ENCODE results near the gene DOCK8.
"Not testable (repeated sequence)": the region's sequence is repeated elsewhere in the genome, so short reads cannot be mapped to it uniquely, and the experiment has no call there.

The DOCK8 gene

DNA sequence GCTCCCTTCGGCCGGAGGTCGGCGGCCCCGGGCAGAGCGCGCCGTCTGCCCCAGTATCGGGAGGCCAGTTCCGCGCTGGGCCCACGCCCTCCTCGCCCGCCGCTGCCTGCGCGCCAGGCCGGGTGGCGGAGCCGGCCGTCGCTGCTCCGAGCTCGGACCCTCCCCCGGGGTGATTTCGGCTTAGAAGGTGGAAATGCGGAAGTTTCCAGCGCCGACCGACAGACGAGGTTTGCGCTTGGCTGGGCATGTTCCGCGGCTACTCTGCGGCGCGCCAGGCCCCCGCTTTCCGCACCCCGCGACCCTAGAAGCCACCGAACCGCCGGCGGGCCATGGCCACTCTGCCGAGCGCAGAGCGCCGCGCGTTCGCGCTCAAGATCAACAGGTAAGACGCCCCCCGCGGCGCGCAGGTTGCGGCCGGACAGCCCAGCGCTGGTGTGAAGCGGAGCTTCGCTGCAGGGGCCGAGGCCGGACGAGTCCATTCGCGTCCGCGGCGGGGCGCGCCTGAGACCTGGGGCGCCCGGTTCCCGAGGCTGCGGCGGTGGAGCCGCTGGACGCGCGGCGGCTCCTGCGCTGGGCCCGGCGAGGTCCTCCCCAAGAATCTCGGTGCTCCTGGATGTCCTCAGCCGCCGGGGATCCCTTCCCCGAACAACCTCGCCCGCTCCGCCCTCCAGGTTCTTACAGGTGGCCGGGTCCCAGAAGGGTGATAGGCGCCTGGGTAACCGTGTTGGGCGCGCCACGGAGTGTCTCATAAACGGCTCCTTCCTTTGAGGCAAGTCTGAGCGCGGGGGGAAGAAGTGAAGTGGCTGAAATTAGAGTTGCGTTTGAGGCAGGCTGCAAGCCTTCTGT is at the start of gene DOCK8:
Gene DOCK8, plus strand, starts transcription at position 218 of the 846 bp plus-strand sequence. Its CDS starts 112 bp downstream, at position 330.
- DNase-seq: peak; percentile 14

DNA sequence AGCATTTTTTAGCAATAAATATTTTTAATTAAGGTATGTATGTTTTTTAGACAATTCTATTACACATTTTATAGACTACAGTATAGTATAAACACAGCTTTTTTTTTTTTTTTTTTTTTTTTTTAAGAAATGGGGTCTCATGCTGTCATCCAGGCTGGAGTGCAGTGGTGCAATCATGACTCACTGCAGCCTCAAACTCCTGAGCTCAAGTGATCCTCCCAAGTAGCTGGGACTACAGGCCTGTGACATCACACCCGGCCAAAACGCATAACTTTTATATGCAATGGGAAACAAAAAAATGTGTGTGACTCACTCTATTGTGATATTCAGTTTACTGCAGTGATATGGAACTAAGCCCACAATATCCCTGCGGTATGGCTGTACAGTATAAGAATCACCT is 44.9 kb upstream of the DOCK8 start:
- DNase-seq: not testable (repeated sequence)

DNA sequence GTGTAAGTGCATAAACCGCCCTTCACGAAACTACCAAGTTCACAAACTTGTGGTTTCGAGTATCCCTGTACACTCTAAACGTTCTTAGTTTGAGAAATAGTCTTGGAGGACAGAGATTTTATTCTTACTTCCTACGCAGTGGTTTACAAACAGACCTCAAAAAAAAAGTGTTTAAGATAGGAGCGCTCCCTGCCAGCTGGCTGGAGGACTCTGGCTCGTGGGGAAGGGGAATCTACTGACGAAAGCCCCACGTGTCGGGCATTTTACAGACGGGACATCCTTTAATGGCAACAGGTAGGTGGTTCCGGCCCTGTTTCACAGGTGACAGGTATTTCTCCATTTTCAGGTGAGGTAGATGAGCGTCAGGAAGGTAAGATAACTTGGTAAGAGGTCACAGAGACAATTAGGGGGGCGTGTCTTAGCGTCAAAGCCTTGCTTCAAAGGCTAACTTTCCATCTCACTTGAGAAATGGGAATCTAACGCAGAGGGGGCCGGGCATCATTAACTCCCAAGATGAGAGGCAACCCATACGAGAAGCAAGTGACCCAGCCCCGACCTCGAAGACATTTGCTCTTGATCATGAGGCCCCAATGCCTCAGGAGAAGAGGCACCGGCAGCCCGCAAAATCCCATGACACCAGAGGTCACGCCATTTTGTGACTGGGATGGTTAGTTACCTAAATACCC is 36.4 kb upstream of the DOCK8 start:
- not testable (repeated sequence) for DNase-seq

DNA sequence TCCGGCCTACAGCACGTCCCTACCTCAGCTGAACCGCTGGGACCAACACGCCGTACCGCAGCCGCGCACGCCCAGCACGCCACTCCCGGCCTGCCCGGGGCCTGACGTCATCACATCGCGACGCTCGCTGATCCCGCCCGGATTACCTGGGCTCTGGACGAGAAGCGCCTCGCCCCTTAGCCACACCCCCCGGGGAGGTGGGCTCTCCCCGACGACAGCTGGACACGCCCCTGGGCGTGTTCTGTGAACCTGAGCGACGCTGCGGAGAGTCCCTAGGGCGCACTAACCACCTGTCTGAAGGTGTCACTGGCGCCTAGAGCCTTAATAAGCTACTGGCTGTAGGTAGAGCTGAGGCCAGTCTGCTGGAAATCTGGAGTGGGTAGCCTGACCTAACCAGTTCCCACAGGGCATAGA is 35.7 kb upstream of the DOCK8 start, which contains the start of gene ZNG1A:
Gene ZNG1A, minus strand, starts transcription at position 87 of the 414 bp plus-strand sequence. CDS start 87 bp downstream, outside the sequence.
- DNase-seq: peak; percentile 91

DNA sequence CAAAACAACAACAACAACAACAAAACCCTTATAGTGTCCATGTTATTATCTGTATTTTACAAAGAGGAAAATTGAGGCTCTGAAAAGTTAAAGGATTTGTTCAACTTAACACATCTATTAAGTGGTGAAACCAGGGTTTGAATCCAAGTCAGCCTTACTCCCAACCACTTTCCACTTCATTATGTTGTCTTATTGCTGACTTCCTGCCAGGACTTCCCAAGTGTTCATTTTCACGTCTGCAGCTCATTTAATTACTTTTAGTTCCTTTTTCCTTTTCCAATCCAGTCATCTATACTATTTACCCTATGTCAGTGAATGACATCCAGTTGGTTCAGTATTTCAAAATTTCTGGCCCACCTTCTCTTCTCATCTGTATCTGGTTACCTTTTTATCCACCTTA is 15.1 kb upstream of the DOCK8 start:
- not testable (repeated sequence) for DNase-seq

DNA sequence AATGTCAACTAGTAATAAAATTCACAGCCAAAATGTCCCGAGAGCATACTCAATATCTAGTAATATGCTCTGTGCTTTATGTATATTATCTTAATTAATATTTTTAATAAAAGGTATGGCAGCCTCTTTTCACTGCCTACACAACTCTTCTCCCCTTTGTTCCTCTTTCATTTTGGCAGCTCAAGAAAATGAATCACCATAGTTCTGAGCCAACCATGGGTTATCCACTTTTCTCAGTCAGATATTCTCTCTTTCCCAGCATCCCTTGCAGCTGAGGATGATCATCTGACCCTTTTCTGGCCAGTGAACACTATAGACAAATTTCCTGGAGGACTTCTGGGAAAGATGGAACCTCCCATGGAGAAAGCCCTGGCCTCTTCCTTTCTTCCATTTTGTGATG is 8.2 kb upstream of the DOCK8 start:
- DNase-seq: no peak

DNA sequence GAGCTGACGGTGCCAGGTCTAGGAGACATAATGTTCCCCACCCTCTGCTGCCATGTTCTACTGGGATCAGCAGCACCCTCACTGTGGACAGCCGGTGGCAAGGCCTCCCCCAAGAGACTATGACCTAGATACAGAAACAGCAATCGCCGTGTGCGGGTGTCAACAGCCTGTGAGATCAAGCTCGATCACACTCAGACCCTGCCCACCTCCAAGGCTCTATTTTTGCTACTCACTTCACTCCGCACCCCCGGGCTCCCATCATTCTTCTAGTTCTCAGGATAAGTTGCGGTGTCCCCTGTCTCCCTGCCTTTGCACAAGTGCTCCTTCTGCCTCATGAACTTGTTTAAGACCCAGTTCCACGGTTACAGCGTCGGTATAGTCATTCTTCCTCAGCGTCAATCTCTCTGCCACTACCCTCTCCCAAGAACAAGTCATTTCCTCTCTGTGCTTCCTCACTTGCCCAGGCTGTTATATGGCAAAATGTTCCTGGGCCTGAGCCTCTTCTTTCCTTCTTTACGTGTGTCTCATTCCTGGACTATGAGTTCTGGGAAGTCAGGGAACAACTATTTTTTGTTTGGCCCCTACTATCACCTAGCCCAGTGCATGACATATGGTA is 5.4 kb upstream of the DOCK8 start:
- no peak for DNase-seq

DNA sequence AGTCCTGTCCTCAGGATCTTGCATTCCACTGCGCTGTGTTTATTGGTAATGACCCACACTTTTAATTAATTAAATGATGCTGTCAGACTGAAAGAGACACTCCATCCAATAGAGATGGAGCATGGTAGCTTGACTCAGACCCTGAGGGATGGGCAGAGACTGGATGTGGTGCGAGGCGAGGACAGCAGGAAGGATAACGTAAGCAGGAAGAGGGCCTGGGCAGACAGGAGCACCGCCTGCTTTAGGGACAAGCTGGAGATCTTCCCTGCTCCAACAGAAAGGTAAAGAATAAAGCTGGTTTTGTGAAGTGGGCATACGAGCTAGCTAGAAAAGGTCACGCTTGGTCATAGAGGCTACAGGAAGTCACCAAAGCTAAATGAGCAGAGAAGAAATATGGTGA is 3.6 kb upstream of the DOCK8 start:
- no peak for DNase-seq

DNA sequence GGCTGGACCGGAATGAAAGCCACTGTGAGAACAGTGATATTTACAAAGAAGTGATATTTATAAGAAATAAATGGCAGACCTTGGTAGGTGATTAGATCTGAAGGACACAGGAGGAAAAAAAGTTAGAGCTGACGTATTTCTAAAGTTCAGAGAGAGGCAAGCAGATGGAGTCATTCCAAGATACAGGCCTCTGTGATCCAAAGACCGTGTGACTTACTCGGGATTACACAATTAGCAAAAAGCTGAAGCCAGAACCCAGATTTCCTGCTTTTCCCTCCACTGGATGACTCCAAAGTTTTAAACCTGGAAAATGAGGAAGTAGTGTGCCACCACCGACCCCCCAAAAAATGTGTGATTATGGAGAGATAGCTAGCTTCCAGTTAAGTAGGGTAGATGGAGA is 3.1 kb upstream of the DOCK8 start:
- DNase-seq: no peak

DNA sequence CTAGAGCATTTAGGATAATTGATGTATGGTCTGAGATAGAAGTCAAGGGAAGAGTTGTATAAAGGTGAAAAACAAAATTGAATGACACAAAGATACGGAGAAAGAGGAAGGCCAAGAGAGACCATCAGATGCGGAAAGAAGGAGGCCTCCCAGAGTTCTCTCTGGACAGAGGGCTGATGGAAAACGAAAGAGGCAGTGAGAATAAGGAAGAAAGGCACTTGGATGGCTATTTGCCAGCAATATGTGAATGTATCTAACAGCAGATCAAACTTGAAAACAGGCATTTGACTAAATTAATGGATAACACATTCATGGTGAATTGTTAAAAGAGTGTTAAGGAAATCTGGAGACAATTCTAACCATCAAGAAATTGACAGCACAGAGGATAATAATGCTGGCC is 2.4 kb upstream of the DOCK8 start:
- DNase-seq: no peak

DNA sequence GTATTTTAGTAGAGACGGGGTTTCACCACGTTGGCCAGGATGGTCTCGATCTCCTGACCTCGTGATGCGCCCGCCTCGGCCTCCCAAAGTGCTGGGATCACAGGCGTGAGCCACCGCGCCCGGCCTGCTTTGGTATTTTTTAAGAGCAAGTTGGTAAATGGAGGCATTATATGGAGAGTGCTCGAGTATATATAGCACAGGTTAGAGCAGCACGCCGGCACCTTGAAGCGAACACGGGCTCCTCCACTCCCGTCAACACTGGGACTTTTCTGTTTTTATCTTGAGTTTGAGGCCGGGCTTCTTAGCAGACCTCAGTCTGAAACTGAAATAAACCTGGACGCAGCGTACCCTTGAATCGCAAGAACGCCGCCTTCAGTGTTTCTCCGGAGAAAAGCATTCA is 764 bp upstream of the DOCK8 start:
- not testable (repeated sequence) for DNase-seq

DNA sequence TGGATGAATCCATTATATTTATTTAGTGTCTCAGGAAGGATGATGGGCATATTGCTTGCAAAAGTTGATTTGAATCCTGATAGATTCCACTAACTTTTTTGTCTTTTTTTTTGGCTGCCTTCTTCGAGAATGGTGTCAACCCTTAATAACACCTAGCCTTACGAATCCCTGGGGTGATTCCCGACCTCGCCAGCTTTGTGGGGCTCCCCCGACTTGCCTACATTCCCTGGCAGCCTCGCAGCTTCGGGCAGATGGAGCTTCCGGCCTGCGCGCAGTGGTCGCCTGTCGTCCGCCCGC is 366 bp upstream of the DOCK8 start:
- no peak for DNase-seq

DNA sequence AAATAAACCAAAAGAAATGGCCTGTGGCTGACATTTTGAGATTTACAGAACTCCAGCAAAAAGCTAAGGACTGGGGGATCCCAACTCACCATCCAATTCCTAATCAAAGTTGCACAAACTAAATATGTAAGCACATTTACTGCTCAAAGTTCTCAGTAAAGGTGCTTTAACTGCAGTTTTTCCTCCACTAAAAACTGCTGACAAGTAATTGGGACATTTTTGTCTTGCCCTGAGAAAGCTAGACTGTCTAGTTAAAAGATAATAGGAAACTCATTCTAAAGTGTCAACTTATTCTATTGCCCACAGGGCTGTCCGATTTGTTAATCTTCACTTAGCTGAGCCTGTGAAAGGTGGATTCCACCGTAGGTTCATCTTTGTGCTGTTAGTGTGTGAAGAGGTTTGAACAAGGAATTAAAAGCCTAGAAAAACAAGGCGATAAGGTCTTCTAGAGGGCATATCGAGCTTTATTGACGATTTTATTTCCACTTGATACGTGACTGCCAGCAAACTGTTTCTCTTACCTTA is 1.0 kb downstream of the DOCK8 start:
- no peak for DNase-seq

DNA sequence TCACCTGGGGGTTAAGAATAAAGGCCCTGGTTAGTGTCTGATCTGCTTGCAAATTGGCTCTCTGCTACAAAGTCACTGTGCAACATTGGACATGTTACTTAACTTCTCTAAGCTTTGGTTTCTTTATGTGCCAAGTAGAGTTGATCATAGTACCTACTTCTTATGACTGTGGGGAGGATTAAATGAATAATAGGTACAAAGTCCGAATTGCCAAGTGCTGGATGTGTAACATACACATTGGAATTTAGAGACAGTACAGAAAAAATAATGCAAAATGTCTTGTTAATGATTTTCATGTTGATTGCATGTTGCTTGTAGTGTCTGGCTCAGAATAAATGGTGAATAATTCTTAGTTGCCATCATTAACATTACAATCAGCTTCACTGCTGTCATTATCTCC is 2.2 kb downstream of the DOCK8 start:
- no peak for DNase-seq

DNA sequence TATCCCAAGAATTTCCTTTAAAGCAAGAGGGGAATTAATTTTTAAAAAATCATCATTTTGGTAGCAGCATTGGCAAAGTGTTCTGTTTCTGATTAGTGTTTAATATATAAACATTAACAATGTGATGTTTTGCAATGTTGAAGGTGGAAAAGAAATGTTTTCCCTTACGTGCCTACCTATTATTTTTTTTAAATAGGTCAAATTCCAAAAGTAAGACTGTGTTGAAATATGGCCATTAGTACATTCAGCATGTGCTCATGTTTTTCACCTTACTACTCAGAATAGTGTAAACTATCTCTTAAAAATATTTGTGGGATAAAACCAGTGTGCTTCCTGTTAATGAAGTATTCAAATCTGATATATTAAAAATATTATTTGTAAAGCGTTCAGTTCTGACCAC is 3.3 kb downstream of the DOCK8 start:
- DNase-seq: no peak

DNA sequence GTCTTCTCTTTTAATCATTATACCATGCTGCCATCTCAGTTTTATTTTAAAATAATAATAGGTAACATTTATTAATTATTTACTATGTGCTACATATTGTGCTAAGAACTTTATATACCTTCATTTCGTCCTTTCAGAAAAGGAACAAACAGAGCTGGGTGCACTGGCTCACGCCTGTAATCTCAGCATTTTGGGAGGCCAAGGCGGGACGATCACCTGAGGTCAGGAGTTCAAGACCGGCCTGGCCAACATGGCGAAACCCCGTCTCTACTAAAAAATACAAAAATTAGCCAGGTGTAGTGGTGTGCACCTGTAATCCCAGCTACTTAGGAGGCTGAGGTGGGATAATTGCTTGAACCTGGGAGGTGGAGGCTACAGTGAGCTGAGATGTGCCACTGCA is 4.4 kb downstream of the DOCK8 start:
- DNase-seq: not testable (repeated sequence)

DNA sequence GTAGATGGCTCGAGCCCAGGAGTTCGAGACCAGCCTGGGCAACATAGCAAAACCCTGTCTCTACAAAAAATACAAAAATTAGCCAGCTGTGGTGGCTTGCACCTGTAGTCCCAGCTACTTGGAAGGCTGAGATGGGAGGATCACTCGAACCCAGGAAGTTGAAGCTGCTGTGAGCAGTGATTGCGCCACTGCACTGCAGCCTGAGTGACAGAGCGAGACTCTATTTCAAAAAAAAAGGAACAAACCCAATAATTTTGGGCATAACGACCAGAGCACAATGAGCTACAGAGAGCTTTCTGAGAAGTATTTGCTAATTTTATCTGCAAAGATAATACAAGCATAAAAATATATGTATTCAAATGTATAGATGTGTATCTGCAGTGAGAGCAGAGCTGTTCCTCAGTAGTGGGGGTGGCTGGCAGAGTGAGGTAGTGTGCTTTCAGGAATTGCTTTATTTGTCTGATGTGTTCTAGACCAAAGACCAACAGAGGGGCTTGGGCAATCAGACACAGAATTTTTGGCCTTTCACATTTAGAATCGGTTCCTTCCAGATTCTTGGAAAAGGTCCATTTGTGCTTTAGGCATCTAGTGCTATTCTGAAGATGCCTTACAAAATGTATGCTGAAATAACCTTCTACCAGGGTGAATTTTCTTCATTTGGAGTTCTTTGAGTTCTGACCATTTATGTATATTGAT is 5.2 kb downstream of the DOCK8 start:
- no peak for DNase-seq

DNA sequence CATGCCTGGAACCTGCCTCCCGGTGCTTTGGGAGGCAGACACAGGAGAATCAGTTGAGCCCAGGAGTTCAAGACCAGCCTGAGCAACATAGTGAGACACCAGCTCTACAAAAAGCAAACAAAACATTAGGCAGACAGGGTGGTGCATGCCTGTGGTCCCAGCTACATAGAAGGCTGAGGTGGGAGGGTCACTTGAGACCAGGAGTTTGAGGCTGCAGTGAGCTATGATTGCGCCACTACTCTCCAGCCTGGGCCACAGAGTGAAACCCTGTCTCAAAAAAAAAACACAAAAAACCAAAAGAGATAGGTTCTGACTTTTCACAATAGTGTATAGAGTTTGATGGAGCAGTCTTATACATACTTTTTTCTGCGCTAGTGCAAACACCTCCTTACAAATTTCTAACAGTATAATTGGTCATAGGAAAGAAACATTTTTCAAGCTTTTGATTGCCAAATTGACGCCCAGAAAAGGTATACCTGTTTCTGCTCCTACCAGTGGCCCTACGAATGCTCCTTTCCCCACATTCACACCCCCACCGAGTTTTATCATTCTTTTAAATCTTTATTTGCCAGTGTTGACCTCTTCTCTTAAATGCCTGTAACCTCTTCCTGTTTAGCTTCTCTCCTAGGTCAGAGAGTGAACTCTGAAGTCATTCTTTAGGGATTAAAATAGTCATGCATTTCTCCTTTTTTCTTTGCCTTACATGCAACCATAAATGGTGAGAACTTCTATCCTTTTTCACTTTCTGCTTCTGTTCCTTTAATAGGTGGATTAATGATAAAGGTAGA is 7.5 kb downstream of the DOCK8 start:
- no peak for DNase-seq

DNA sequence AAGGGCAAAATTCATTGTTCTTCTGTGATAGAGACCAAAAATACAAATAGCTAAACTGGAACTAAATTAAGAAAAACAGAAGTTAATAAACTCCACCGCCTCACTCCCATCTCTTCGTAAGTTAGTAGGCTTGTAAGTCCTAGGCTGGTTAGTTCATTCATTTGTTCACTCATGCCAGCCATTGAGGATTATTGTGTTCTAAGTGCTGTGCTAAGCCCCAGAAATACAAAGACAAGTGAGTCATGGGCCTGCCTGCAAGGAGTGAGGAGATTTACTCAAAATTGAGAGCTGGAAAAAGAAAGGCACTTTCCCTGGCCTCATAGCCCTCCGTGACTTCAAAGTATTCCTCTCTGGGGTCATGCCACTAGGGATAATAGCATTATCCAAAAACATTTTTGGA is 8.5 kb downstream of the DOCK8 start:
- DNase-seq: no peak

DNA sequence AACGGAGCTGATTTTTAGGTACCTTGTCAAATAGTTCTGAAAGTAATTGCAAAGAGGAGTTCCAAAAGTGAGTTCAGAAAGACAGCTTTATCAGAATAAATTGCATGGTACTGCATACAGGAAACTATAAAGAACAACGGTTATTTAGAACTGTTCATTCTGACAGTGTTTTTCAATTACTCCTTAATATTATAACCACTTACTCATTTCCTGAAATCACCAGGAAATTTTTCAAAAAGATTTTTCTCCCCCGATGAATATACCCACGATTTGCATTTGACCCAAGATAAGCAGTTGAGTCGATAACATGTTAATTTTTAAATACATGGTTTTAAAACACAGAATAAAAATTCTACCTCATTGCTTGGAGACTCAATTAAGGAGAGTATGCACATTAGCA is 9.4 kb downstream of the DOCK8 start:
- no peak for DNase-seq

DNA sequence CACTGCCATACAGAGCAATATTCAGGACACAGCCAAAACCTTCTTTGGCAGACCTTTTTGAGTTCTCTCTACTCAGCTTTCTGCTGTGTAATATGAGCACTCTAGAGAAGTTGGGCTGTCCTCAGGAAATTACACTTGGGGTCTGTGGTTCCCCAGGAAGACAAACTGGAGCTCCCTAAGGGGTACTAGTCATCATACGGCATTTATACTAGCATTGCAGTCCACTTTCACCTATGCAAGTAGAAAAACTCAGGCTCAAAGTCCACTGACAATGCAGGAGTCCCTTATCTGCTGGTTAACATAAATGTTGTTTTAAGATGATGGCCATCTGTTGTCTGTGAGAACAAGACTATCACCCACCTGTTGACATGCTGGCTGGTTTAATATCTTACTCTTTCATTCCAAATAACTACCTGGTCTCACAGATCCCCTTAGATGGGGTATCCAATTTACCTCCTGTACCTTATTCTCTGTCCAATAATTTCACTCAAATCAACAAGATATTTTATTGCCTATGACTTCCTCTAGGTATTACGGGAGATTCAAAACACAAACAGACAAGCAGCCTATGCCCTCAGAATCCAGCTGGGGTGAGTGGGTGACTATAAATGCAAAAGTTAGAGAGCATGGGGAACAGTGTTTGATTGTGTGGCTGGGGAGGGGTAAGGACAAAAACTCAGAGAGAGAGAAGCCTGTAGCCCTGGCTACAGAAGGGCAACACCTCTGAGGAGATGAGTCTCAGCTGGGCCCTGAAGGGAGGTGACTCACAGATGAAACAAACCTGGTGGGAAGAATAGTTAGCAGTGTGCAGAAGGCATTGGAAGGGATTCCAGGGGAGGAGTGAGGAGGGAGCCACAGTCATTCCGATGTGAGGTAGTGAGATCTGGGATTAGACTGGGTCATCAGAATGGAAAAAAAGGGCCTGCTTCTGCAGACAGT is 10.2 kb downstream of the DOCK8 start:
- no peak for DNase-seq
